ENCODE measurements around the gene RBBP7. TPM values are rescaled to one million over a fixed set of nuclear protein-coding genes. Genes with fewer than 3 reads are reported as not detected.

The RBBP7 gene
- total RNA-seq, 4 donors from 2014 or later, result 40.7 to 117 (median 47.8) TPM

- no peak for DNase-seq
- TF ChIP-seq POLR2A (IDR thresholded peaks at IDR 0.05) (no peak), CTCF (IDR thresholded peaks at IDR 0.05) (no peak)
- Histone ChIP-seq H3K36me3 (peaks cover 0 to 31% (median 0%) of the 10 kb centered on the region in 3 donors), H3K27me3 (no peaks in the 10 kb centered on the region), H3K4me3 (no peak overlapping the region), H3K27ac (no peak overlapping the region), H3K9me3 (no peaks in the 10 kb centered on the region), H3K4me1 (no peaks in the 10 kb centered on the region)
Observed at GRCh38 chrX:16851827-16852226, 18.3 kb downstream of the RBBP7 start.

GRCh38 chrX:16851421-16851820, 18.7 kb downstream of the RBBP7 start:
- no peak for TF ChIP-seq CTCF (IDR thresholded peaks at IDR 0.05)
- no peak for TF ChIP-seq POLR2A (IDR thresholded peaks at IDR 0.05)

GRCh38 chrX:16848541-16848940, 21.6 kb downstream of the RBBP7 start:
- peaks cover 0 to 34% (median 0%) of the 10 kb centered on the region in 3 donors for H3K36me3 ChIP-seq
- no peak for DNase-seq
- H3K4me1 ChIP-seq, result no peaks in the 10 kb centered on the region
- no peak overlapping the region for H3K4me3 ChIP-seq
- no peak overlapping the region for H3K27ac ChIP-seq
- no peak for TF ChIP-seq CTCF (IDR thresholded peaks at IDR 0.05)
- no peak for TF ChIP-seq POLR2A (IDR thresholded peaks at IDR 0.05)
- H3K27me3 ChIP-seq, result no peaks in the 10 kb centered on the region
- no peaks in the 10 kb centered on the region for H3K9me3 ChIP-seq

More at GRCh38 chrX:16851421-16851820, 18.7 kb downstream of the RBBP7 start:
- Histone ChIP-seq H3K9me3 (no peaks in the 10 kb centered on the region), H3K27me3 (no peaks in the 10 kb centered on the region), H3K4me1 (no peaks in the 10 kb centered on the region), H3K27ac (no peak overlapping the region), H3K4me3 (no peak overlapping the region), H3K36me3 (peaks cover 0 to 30% (median 0%) of the 10 kb centered on the region in 3 donors)
- no peak for DNase-seq

DNA sequence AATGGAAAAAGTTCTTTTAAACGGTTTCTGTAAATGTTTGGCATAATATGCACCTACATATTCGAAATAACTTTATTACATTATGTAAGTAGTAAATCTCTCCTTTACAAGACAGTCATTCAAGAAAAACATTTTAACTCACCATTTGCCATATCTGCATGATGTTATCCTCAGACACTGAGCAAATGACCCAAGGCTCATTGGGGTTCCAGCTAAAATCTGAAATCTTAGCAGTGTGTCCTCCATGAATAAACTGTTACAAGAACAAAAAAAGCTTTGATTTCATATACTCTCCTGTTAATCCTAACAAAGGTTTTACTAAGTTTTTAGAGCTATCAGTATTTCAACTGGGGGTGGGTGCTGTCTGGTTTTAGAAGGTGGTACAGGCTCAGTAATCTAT, 24.5 kb downstream of the RBBP7 start:
- Histone ChIP-seq H3K9me3 (no peaks in the 10 kb centered on the region), H3K4me3 (no peak overlapping the region), H3K27me3 (no peaks in the 10 kb centered on the region), H3K36me3 (peaks cover 0 to 28% (median 0%) of the 10 kb centered on the region in 3 donors), H3K27ac (no peak overlapping the region), H3K4me1 (no peaks in the 10 kb centered on the region)
- no peak for DNase-seq
- TF ChIP-seq CTCF (IDR thresholded peaks at IDR 0.05) (no peak), POLR2A (IDR thresholded peaks at IDR 0.05) (no peak)

DNA sequence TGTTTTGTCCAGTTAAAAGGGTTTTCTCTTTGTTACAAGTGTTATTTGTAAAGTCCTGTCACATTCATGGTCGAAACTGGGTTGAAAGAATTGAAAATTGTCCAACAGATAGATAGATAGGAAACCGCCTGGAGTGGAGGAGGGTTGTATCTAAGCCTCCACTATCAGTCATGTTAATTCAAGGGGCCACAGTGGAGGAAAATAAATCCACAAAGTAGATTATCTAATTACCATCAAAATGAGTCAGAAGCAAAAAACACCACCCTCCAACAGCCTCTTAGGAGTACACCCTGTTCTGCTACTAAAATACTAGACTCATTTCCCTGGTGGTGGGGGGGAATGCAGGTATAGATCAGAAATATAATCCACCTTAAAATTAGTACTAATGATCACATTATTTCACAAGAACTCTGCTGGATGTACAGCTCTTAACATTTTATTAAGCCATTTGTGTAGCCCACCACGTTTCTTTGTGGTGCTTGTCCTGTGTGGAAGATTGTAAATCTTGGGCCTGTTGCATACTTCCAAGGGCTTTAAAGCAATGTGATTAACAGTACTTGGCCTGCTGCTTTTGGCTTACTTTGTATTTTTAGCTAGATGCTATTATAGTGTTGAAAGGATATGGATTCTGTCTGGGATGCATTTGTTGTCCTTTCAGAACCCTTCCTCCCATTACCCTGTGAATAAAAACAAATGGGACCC, 26.8 kb downstream of the RBBP7 start:
- no peak for DNase-seq
- Histone ChIP-seq H3K27ac (no peak overlapping the region), H3K36me3 (peaks cover 0 to 30% (median 0%) of the 10 kb centered on the region in 3 donors), H3K27me3 (no peaks in the 10 kb centered on the region), H3K4me1 (no peaks in the 10 kb centered on the region), H3K9me3 (no peaks in the 10 kb centered on the region), H3K4me3 (no peak overlapping the region)
- TF ChIP-seq CTCF (IDR thresholded peaks at IDR 0.05) (no peak), POLR2A (IDR thresholded peaks at IDR 0.05) (no peak)
